ENCODE measurements around the gene CARD14.
A peak's percentile ranks its signal among the peaks of the same experiment; 100 is the strongest.
"Not testable (repeated sequence)": the region's sequence is repeated elsewhere in the genome, so short reads cannot be mapped to it uniquely, and the experiment has no call there.

CARD14 gene

DNA sequence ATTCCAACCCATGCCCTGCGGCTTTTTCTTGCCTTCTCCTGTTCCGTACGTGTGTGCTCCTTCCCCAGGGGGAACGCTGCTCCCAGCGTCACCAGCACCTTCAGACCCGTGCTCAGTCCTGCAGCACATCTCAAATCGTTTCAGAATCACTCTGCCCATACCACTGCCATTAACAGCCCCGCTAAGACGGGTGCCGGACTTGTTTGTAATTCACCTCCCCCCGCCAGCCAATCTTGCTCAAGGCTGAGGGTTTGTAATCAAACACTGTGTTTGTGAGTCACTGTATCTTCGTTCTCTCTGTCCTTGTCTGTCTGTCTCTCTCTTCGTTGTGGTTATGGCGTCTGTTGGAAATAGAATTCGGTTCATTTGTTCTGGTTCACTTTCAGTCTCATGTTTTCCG, 17.3 kb downstream of the CARD14 start:
- DNase-seq, result no peak

DNA sequence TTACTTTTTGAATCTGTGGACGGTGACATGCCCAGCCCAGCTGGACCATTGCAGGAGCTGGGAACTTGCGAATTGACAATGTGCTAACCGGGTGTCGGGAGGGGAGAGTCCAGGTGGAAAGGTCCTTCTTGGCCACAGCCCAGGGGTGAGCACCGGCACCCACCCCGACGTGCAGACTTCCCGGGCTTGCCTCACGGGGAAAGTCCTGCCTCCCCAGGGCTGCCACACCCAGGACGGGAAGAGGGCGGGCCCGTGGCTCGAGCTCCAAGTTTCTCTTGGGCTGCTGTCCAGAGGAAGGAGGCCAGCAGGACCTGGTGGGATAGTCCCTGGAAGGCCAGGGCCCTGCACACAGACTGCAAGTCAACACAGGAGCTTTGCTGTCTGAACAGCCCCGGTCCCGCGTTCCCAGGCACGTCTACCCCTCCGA, 17.7 kb downstream of the CARD14 start:
- no peak for DNase-seq

DNA sequence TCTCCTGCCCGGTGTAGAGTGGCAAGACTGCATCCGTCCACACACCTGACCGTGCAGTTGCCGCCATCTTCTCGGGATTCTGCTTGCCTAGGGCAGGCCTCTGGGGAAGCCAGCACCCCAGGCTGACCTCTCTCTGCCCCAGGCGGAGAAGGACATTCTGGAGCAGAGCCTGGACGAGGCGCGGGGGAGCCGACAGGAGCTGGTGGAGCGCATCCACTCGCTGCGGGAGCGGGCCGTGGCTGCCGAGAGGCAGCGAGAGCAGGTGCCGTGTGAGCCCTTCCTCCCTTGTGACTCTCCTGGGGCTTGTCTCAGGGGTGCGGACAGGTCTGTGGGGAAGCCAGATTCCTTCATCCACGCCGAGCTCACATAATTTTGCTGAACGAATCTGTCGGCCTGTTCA, 19.8 kb downstream of the CARD14 start:
- no peak for DNase-seq

GRCh38 chr17:80190716-80191115, 20.9 kb downstream of the CARD14 start:
- no peak for DNase-seq

DNA sequence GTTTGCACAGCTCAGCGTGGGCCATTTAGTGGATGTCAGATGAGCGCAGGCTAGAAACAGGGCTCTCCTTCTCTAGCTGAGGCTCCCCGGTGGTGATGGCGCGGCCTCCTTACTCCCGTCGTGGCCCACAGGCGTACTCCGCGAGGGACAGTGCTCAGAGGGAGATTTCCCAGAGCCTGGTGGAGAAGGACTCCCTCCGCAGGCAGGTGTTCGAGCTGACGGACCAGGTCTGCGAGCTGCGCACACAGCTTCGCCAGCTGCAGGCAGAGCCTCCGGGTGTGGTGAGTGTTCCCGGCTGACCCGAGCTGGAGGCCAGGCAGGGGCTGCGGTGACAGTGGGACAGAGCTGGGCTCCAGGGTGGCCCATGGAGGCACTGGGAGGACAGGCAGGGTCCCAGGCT, 21.4 kb downstream of the CARD14 start:
- no peak for DNase-seq

- no peak for DNase-seq
Measured at GRCh38 chr17:80191865-80192661, 22.2 kb downstream of the CARD14 start.

DNA sequence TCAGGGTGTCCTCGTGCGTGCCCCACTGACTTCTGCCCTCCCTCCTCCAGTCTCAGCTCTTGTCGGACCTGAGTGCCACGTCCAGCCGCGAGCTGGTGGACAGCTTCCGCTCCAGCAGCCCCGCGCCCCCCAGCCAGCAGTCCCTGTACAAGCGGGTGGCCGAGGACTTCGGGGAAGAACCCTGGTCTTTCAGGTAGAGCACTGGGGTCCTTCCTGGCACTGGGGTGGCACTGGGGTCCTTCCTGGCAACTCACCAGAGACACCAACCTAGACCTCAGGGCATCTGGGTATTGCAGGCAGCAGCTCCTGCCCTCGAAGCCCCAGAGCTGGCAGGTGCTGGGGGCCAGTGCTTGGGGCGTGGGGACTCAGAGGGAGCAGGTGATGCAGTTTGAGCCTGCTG, 25.3 kb downstream of the CARD14 start:
- no peak for DNase-seq

- DNase-seq, result peak; percentile 75
Measured at GRCh38 chr17:80195671-80196529, 26.1 kb downstream of the CARD14 start.

- no peak for DNase-seq
Measured at GRCh38 chr17:80196652-80197051, 26.8 kb downstream of the CARD14 start.

DNA sequence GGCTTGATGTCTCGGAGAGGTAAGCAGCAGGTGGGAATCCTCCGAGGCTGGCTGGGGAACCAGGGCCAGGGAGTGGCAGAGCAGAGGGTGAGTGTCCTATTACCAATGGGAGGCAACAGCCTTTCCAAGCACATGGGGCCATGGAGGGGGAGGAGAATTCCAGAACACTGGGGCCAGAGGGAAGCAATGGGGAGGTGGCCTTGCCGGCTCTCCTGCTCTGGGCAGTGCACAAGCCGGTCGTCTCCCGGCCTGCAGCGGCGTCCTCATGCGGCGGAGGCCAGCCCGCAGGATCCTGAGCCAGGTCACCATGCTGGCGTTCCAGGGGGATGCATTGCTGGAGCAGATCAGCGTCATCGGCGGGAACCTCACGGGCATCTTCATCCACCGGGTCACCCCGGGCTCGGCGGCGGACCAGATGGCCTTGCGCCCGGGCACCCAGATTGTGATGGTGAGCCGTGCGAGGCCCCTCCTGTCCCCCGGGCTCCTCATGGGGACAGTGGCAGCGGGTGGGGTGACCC, 28.4 kb downstream of the CARD14 start:
- DNase-seq, result no peak

DNA sequence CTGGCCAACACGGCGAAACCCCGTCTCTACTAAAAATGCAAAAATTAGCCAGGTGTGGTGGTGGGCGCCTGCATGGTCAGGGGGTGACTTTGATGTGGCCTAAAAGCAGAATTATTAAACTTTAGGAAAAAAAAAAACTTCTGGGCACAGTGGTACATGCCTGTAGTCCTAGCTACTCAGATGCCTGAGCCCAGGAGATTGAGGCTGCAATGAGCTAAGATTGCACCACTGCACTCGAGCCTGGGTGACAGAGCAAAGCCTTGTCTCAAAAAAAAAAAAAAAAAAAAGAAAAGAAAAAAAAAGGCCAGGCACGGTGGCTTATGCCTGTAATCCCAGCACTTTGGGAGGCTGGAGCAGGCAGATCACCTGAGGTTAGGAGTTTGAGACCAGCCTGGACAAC, 29.5 kb downstream of the CARD14 start:
- not testable (repeated sequence) for DNase-seq

- DNase-seq, result no peak
Measured at GRCh38 chr17:80201446-80201845, 31.6 kb downstream of the CARD14 start.

DNA sequence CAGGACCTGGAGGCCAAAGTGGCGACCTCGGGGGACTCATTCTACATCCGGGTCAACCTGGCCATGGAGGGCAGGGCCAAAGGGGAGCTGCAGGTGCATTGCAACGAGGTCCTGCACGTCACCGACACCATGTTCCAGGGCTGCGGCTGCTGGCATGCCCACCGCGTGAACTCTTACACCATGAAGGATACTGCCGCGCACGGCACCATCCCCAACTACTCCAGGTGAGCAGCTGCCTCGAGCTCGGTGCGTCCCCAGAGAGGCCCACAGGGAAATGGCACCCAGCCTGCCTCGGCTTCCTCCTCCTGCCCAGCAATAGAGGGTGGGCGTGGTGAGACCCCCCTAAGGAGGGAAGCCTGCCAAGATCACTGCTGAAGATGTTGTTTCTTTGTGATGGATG, 32.4 kb downstream of the CARD14 start:
- no peak for DNase-seq

- no peak for DNase-seq
Measured at GRCh38 chr17:80203471-80203963, 33.7 kb downstream of the CARD14 start.

- no peak for DNase-seq
Measured at GRCh38 chr17:80204626-80205468, 35.0 kb downstream of the CARD14 start.

DNA sequence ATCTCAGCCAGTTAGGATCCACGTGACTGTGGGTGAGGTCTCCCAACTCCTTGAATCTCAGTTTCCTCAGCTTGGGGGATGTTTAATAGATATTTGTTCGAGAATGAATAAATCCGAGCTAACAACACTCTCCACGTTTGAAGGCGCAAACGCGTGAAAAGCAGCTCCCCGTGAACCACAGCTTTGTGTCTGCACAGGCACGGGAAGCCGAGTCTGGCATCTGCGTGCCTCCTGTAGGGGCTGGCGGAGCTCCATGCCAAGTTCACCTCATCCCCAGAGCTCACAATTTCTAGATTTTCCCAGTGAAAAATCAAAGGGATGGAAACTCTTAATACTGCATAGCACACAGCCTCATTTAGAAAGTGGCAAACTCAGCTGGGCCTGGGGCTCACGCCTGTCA, 36.0 kb downstream of the CARD14 start:
- no peak for DNase-seq

DNA sequence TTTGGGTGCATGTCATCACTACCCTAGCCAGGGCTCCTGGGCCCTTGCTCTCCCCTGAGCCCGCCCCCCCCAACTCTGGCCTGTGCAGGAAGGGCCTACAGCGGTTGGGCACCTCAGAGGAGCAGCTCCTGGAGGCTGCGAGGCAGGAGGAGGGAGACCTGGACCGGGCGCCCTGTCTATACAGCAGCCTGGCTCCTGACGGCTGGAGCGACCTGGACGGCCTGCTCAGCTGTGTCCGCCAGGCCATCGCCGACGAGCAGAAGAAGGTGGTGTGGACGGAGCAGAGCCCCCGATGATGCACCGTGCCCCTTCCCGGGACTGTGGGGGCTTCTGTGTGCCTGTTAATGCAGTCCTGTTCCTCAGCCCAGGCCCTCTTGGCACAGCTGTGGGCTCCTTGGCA, 38.2 kb downstream of the CARD14 start:
- no peak for DNase-seq

GRCh38 chr17:80209765-80210164, 39.9 kb downstream of the CARD14 start:
- no peak for DNase-seq

- DNase-seq, result no peak
Measured at GRCh38 chr17:80210348-80211108, 40.7 kb downstream of the CARD14 start.

GRCh38 chr17:80212109-80212508, 42.3 kb downstream of the CARD14 start:
- DNase-seq, result no peak

DNA sequence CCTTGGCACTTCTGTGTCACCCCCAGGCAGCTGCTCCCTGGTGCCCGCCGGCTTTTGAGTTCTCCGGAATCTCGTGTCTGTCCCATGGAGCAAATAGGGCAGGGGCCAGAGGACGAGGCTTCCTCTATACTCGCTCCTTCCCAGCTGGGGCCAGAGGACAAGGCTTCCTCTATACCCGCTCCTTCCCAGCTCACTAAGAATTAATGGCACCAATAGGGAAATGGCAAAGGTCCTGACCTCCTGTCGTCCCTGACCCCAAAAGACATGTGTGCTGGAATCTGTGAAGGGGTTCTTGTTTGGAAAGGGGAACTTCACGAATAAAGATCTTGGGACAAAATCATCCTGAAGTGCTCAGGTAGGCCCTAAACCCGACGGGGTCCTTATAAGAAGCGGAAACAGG, 42.7 kb downstream of the CARD14 start:
- no peak for DNase-seq

All from activated CD4-positive, CD25-positive, alpha-beta regulatory T cell treated with anti-CD3 and anti-CD28 coated beads, Interleukin-2, amount 50 U/mL, for 72 hours (primary cell).